NCI-H82 (cell line): ENCODE results near the gene CES3.
"Not testable (repeated sequence)": the region's sequence is repeated elsewhere in the genome, so short reads cannot be mapped to it uniquely, and the experiment has no call there.

ENCODE experiments used
- DNase-seq: peaks from one replicate; lab custom pipeline; 2025; lab: John Stamatoyannopoulos, UW

The CES3 gene

GRCh38 chr16:66945939-66946338, 15.1 kb upstream of the CES3 start:
- no peak for DNase-seq

GRCh38 chr16:66946541-66946940, 14.5 kb upstream of the CES3 start:
- no peak for DNase-seq

DNA sequence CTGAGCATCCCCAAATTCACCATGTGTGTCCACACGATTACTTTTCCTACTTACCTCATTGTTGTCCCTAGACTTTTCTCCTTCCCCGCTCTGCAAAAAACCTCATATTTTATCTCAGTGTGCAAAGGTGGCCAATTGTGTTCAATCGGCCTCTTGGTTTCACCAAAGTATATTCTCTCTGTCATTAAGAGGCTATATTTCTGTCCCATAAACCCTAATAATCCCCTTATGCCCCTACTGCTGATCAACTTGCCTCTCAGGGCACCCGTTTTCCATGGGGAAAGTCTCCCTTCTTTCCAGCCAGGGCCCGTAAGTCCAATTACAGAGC, 14.1 kb upstream of the CES3 start:
- no peak for DNase-seq

GRCh38 chr16:66947302-66948065, 13.6 kb upstream of the CES3 start:
- DNase-seq: peak; percentile 88

DNA sequence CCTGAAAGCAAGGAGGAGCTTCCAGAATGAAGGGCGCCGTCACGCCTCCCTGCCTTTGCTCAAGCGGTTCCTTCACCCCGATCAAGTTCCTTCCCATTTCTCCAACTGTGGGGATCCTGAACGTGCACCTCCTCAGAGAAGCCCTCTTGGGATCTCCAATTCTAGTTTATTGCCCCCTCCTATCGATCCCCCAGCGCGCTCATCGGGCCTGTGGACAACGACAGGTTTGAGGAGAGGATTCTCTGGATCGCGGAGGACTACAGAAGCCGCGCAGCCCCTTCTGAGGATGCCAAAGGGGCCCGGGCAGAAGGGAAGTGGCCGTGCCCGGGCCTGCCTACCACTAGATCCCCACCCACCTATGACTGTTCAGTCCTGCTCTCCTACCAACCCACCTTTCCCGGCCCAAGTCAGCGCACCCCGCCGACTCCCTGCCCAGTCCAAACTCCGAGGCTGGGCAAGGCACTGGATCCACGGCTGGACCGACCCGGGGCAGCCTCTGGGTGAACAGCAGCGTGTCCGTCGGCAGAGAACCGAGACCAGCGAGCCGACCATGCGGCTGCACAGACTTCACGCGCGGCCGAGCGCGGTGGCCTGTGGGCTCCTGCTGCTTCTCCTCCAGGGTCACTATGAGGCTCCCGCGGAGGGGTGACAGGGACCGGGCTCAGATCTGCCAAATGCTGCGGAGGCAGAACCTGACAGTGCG, 12.8 kb upstream of the CES3 start:
- DNase-seq: no peak

DNA sequence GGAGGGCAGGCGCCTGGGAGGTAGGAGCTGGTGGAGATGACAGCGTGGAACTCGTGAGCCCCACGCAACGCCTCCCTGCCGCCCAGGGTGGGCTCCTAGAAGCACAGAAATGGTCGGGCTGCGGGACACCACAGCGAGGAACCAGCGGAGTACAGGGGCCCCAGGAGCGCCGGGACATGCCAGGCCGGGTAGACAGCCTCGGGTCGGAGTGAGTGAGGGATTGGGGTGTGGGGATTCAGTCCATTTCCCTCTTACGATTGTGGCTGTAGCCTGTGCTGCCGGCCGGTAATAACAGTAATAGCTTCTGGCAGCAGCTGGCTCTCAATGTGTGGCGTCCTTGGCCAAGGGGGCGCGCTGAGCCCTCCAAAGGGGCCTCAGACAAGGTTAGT, 12.2 kb upstream of the CES3 start:
- DNase-seq: no peak

- DNase-seq: no peak
Observed at GRCh38 chr16:66949472-66949871, 11.6 kb upstream of the CES3 start.

DNA sequence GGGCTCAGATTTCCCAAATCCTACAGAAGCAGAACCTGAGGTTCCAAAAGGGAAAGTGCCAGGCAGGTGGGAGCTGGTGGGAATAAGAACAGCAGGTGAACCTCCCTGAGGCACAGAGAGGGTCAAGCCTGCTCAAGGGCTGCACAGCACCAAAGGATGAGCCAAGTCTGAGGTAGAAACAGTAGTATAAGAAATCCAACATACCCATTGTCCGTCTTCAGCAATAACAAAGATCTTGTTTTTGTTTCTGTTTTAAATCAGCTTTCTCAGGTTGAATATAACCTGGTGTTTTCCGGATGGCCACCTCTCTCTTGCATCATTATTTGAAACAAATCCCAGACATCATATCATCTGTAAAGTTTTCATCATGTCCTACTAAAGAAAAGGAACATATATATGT, 10.6 kb upstream of the CES3 start:
- DNase-seq: no peak

- DNase-seq: peak; percentile 71
Observed at GRCh38 chr16:66950971-66951790, 9.9 kb upstream of the CES3 start.

GRCh38 chr16:66952430-66953110, 8.5 kb upstream of the CES3 start:
- peak; percentile 94 for DNase-seq

DNA sequence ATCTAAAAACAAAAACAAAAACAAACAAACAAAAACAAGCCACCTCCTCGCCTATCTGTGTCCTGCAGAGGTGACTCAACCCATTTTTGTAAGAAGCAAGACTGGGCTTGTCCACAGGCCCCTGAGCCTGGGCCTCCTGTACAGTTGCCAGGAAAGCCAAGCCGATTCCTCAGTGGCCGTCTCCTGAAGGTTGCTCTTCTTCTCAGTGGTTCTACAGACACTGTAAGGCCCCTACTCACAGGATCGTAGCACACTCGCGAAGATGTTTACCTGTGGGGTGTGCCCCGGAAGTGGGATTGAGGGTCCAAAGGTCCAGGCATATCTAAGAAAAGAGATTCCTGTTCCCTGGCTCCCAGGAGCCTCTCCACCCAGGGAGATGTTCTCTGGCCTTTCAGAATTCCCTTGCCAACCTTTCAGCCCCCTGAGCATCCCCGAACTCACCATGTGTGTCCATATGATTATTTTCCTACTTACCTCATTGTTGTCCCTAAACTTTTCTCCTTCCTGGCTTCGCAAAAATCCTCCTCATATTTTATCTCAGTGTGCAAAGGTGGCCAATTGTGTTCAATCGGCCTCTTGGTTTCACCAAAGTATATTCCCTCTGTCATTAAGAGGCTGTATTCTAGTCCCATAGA, 7.5 kb upstream of the CES3 start:
- DNase-seq: no peak

- DNase-seq: peak; percentile 86
Observed at GRCh38 chr16:66954097-66954659, 6.9 kb upstream of the CES3 start.

GRCh38 chr16:66955363-66956153, 5.5 kb upstream of the CES3 start:
- DNase-seq: not testable (repeated sequence)

DNA sequence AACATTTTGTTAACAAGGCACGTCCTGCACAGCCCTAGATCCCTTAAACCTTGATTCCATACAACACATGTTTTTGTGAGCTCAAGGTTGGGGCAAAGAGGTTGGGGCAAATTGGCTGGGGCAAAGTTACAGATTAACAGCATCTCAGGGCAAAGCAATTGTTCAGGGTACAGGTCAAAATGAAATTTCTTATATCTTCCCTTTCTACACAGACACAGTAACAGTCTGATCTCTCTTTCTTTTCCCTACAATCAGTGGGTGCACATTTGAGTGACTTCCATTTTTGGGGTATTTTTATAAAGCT, 5.0 kb upstream of the CES3 start:
- DNase-seq: not testable (repeated sequence)

DNA sequence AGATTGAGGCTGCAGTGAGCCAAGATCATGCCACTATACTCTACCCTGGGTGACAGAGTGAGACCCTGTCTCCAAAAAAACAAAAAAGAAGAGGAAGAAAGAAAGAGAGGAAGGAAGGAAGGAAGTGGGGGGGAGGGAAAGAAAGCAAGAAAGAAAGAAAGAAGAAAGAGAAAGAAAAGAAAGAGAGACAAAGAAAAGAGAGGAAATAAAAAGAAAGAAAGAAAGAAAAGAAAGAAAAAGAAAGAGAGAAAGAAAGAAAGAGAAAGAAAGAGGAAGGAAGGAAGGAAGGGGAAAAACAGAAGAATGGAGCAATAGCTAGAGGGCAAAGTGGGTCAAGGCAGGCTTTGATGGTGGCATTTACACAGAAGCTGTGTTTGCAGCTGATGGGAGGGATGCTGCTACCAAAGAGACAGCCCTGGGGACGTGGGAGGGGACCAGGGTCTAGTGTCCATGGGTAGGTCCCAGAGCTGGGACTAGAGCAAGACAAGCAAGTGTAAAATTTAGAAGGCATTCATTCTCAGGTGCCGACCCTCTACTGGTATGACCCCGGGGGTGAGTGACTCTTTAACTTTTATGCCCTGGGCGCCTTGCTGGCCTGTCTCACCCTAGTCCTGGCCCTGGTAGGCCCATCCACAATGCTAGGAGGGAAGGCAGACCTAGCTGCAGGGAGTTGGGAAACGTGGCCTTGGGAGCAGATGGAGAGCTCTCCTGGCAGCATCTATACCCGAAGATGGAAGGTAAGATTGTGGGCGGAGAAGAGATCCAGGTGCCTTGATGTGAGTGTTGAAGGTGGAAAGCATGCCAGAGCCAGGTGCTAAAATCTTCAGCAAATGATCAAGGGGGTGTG, 2.0 kb upstream of the CES3 start:
- DNase-seq: no peak

DNA sequence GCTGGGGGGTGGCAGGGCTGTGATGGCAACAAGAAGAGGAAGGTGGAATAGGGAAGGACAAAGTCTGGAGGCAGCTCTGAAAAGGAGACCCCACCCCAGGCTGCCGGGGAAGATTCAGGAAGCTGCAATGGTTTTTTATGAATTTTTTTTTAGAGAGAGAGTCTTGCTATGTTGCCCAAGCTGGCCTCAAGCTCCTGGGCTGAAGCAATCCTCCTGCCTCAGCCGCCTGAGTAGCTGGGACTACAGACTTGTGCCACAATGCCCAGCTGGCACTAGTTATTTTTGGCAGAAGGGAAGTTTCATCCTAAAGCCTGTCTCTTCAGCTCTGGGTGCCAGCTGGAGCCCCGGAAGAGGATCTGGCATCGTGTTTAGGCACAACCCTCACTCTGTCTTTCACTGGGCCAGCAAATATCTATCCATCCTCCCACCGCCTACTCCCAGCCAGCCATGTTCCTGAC, 1.3 kb upstream of the CES3 start:
- no peak for DNase-seq

- DNase-seq: no peak
Observed at GRCh38 chr16:66960270-66960669, 796 bp upstream of the CES3 start.

DNA sequence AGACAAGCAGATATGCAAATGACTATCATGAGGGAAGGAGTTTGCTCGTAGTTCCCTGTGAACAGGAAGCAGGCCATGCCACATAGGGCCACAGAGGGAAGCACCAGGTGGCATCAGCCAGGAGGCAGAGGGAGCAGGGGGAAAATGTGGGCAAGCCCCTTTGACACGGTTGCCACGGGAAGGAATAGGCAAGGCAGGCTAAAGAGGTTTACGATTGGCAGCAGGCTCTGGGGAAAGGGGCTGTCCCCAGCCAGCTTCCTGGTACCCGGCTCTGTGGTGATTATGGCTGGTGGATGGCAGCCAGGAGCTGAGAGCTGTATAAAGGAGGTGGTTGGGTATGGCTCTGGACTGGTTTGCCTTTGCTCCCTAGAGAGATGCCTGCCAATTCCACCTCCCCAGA, 848 bp downstream of the CES3 start:
- peak; percentile 10 for DNase-seq

- DNase-seq: no peak
Observed at GRCh38 chr16:66964049-66964448, 3.0 kb downstream of the CES3 start.

- no peak for DNase-seq
Observed at GRCh38 chr16:66968847-66969246, 7.8 kb downstream of the CES3 start.
